OCI-LY1 (cell line): ENCODE data around the gene HACL1.

ENCODE experiments used
- H2AFZ ChIP-seq: fragments of 200-600 bp; sonication (generic), shearing (Covaris generic); 2 replicates; pipeline ENCODE4 v1.6.0; 2014; ENCODE audit warnings: antibody characterized with exemption, mild to moderate bottlenecking, low read length
- H3F3A ChIP-seq: fragments of 200-600 bp; sonication (generic), shearing (Covaris generic); 2 replicates; pipeline ENCODE4 v1.6.0; 2014; ENCODE audit warnings: mild to moderate bottlenecking, antibody characterized with exemption, low read length, moderate library complexity; ENCODE audit not compliant: insufficient read depth
- H3K27ac ChIP-seq: fragments of 200-600 bp; sonication (generic); 2 replicates; pipeline ENCODE4 v1.5.1; 2014; ENCODE audit warnings: low read length, mixed run types, mild to moderate bottlenecking, low read depth; ENCODE audit not compliant: poor library complexity, severe bottlenecking
- H3K27me3 ChIP-seq: fragments of 200-600 bp; sonication (generic); 2 replicates; pipeline ENCODE4 v1.6.0; 2014; ENCODE audit warnings: antibody characterized with exemption, mild to moderate bottlenecking, low read length, moderate library complexity; ENCODE audit not compliant: insufficient read depth
- H3K36me3 ChIP-seq: fragments of 200-600 bp; sonication (generic); 2 replicates; pipeline ENCODE4 v1.6.1; 2014; ENCODE audit warnings: mild to moderate bottlenecking, antibody characterized with exemption, low read length, moderate library complexity, mixed read lengths; ENCODE audit not compliant: insufficient read depth
- H3K4me1 ChIP-seq: fragments of 200-600 bp; sonication (generic); 2 replicates; pipeline ENCODE4 v1.5.1; 2014; ENCODE audit warnings: mild to moderate bottlenecking, low read length, moderate library complexity; ENCODE audit not compliant: insufficient read depth, severe bottlenecking
- H3K4me2 ChIP-seq: fragments of 200-600 bp; sonication (generic), shearing (Covaris generic); 2 replicates; pipeline ENCODE4 v1.6.1; 2014; ENCODE audit warnings: low read length
- H3K4me3 ChIP-seq: fragments of 200-600 bp; sonication (generic); 2 replicates; pipeline ENCODE4 v1.5.1; 2014; ENCODE audit warnings: low read length, low read depth, mild to moderate bottlenecking, mixed read lengths; ENCODE audit not compliant: poor library complexity, severe bottlenecking
- H3K79me2 ChIP-seq: fragments of 200-600 bp; shearing (Covaris generic); 2 replicates; pipeline ENCODE4 v1.6.1; 2016; ENCODE audit warnings: mixed run types, low read length, mixed read lengths; ENCODE audit not compliant: insufficient read depth
- H3K9ac ChIP-seq: fragments of 200-600 bp; sonication (generic), shearing (Covaris generic); 2 replicates; pipeline ENCODE4 v1.6.1; 2014; ENCODE audit warnings: mild to moderate bottlenecking, low read length, mixed read lengths
- H3K9me2 ChIP-seq: fragments of 200-600 bp; sonication (generic), shearing (Covaris generic); 2 replicates; pipeline ENCODE4 v1.6.1; 2014; ENCODE audit warnings: low read depth, mild to moderate bottlenecking, low read length, mixed read lengths
- H3K9me3 ChIP-seq: fragments of 200-600 bp; shearing (Covaris generic); 2 replicates; pipeline ENCODE4 v1.6.1; 2014; ENCODE audit warnings: low read length, mixed read lengths
- H4K20me1 ChIP-seq: fragments of 200-600 bp; sonication (generic), shearing (Covaris generic); 2 replicates; pipeline ENCODE4 v1.6.0; 2016; ENCODE audit warnings: mild to moderate bottlenecking, low read length; ENCODE audit not compliant: insufficient read depth
- CTCF ChIP-seq: fragments of 200-600 bp; sonication (generic), shearing (Covaris generic); IDR thresholded peaks from 2 replicates; pipeline ENCODE4 v1.5.1; 2017; ENCODE audit warnings: mild to moderate bottlenecking, antibody characterized with exemption, low read length, moderate library complexity, mixed read lengths
- EZH2 ChIP-seq: fragments of 200-600 bp; sonication (generic), shearing (Covaris generic); IDR thresholded peaks from 2 replicates; pipeline ENCODE4 v1.8.0; 2017; ENCODE audit warnings: borderline replicate concordance, mixed run types, mild to moderate bottlenecking, antibody characterized with exemption, low read length, moderate library complexity, mixed read lengths

The HACL1 gene

DNA sequence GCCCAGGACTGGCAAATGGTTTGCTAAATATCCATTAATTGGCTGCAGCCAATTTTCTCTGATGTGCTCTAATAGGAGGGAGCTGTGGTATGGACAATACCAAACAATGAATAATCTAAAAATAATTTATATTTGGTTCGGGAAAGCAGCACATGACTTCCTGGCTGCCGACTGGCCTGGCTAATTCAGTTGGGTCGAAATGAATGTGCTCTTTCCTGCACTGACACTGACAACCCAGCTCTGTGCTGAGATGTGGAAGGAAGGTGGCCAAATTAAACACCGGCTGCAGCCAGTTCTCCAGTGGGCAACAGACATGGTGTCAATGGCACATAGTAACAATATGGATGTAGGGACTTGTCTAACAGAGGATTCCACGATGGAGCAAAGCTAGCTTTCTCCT is 58.8 kb downstream of the HACL1 start:
- Histone ChIP-seq H4K20me1 (no peaks in the 10 kb centered on the region), H2AFZ (no peak overlapping the region), H3K27me3 (0 out of 2 replicates have a peak, but pooled peaks cover 3% of the 10 kb centered on the region), H3F3A (no peaks in the 10 kb centered on the region), H3K4me1 (no peaks in the 10 kb centered on the region), H3K9me2 (no peaks in the 10 kb centered on the region), H3K9me3 (no peaks in the 10 kb centered on the region), H3K27ac (no peak overlapping the region), H3K4me2 (no peak overlapping the region), H3K36me3 (no peaks in the 10 kb centered on the region), H3K4me3 (no peak overlapping the region), H3K9ac (no peak overlapping the region), H3K79me2 (no peaks in the 10 kb centered on the region)
- TF ChIP-seq CTCF (no peak), EZH2 (no peak)

- H3K27me3 ChIP-seq, result 0 out of 2 replicates have a peak, but pooled peaks cover 3% of the 10 kb centered on the region
- H3F3A ChIP-seq, result no peaks in the 10 kb centered on the region
- no peaks in the 10 kb centered on the region for H3K36me3 ChIP-seq
- H3K9me3 ChIP-seq, result no peaks in the 10 kb centered on the region
- no peaks in the 10 kb centered on the region for H4K20me1 ChIP-seq
- H3K4me3 ChIP-seq, result no peak overlapping the region
- H3K27ac ChIP-seq, result no peak overlapping the region
- no peak overlapping the region for H3K9ac ChIP-seq
- no peak overlapping the region for H3K4me2 ChIP-seq
- H2AFZ ChIP-seq, result no peak overlapping the region
- no peak for TF ChIP-seq EZH2
- H3K79me2 ChIP-seq, result no peaks in the 10 kb centered on the region
- no peaks in the 10 kb centered on the region for H3K4me1 ChIP-seq
- no peaks in the 10 kb centered on the region for H3K9me2 ChIP-seq
Measured at GRCh38 chr3:15541371-15541770, 60.0 kb downstream of the HACL1 start.

GRCh38 chr3:15539066-15539465 is 62.3 kb downstream of the HACL1 start:
- Histone ChIP-seq H3K4me2 (no peak overlapping the region), H3K36me3 (no peaks in the 10 kb centered on the region), H2AFZ (no peak overlapping the region), H3K9me3 (no peaks in the 10 kb centered on the region), H4K20me1 (no peaks in the 10 kb centered on the region), H3K4me1 (no peaks in the 10 kb centered on the region), H3K79me2 (no peaks in the 10 kb centered on the region), H3K9me2 (no peaks in the 10 kb centered on the region), H3K9ac (no peak overlapping the region), H3K4me3 (no peak overlapping the region), H3F3A (no peaks in the 10 kb centered on the region), H3K27me3 (0 out of 2 replicates have a peak, but pooled peaks cover 3% of the 10 kb centered on the region), H3K27ac (no peak overlapping the region)
- no peak for TF ChIP-seq EZH2
- no peak for TF ChIP-seq CTCF

DNA sequence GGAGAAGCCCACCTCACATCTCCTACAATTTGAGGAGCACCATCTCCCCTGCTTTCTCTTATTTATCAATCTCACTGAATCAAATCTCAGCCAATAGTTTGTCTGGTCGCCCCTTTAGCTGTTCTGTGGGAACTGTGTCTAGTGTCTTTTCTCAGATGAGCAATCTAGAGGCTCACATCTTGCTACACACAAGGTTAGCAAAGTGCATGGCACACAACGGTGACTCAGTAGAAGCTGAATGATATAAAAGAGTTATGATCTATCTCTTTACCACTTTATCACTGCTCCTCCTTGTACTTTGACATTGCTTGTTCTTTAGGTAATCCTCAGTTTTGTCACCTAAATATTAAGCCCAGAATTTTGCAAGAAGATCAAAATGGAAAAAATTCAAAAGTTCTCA is 63.0 kb downstream of the HACL1 start:
- Histone ChIP-seq H3K4me3 (no peak overlapping the region), H3K9me3 (no peaks in the 10 kb centered on the region), H3K9ac (no peak overlapping the region), H4K20me1 (no peaks in the 10 kb centered on the region), H3F3A (no peaks in the 10 kb centered on the region), H3K9me2 (no peaks in the 10 kb centered on the region), H3K27ac (no peak overlapping the region), H3K4me2 (no peak overlapping the region), H3K27me3 (0 out of 2 replicates have a peak, but pooled peaks cover 3% of the 10 kb centered on the region), H2AFZ (no peak overlapping the region), H3K79me2 (no peaks in the 10 kb centered on the region), H3K36me3 (no peaks in the 10 kb centered on the region), H3K4me1 (no peaks in the 10 kb centered on the region)
- no peak for TF ChIP-seq CTCF
- no peak for TF ChIP-seq EZH2
